Fibroblast of pulmonary artery (primary cell): Measurements from ENCODE around the gene ATOH8.

Experiments
- DNase-seq: peaks from one replicate; pipeline ENCODE4 v3.0.0-alpha.2; 2010; ENCODE audit warnings: low read depth
- H3K4me3 ChIP-seq: replicated peaks from 2 replicates; pipeline ENCODE4 v1.5.1; 2011; ENCODE audit warnings: low read depth, mild to moderate bottlenecking, control low read depth, low read length, moderate library complexity
- TF ChIP-seq, protein P1 (sequence below): IDR thresholded peaks from 2 replicates; pipeline ENCODE4 v1.5.1; 2011; ENCODE audit warnings: mild to moderate bottlenecking, control low read depth, low read length, inconsistent platforms; ENCODE audit errors: missing control alignments

ATOH8 gene

DNA sequence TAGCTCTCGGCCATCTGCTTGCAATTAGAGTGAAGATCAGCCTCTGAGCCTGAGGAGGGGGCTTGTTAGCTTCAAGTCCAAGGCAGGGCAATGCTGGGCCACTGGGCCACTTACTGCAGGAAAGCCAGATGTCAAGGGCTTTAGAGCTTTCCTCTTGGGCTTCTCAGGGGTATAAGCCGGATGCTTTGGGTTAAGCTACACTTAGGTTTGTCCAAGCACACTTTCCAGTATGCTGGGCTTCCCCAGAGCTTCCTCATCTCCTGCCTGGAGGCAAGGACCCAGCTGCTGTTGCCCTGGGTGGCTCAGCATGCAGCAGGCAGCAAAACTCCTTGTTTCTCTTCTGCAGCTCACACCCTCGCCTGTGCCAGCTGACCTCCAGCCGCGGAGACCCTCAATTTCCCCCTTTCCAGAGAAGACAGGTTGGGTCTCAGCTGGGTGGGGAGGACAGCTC lies 29.0 kb upstream of the ATOH8 start:
- H3K4me3 ChIP-seq, result no peak overlapping the region
- no peak for DNase-seq
- TF ChIP-seq, protein P1, sequence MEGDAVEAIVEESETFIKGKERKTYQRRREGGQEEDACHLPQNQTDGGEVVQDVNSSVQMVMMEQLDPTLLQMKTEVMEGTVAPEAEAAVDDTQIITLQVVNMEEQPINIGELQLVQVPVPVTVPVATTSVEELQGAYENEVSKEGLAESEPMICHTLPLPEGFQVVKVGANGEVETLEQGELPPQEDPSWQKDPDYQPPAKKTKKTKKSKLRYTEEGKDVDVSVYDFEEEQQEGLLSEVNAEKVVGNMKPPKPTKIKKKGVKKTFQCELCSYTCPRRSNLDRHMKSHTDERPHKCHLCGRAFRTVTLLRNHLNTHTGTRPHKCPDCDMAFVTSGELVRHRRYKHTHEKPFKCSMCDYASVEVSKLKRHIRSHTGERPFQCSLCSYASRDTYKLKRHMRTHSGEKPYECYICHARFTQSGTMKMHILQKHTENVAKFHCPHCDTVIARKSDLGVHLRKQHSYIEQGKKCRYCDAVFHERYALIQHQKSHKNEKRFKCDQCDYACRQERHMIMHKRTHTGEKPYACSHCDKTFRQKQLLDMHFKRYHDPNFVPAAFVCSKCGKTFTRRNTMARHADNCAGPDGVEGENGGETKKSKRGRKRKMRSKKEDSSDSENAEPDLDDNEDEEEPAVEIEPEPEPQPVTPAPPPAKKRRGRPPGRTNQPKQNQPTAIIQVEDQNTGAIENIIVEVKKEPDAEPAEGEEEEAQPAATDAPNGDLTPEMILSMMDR, result no peak

DNA sequence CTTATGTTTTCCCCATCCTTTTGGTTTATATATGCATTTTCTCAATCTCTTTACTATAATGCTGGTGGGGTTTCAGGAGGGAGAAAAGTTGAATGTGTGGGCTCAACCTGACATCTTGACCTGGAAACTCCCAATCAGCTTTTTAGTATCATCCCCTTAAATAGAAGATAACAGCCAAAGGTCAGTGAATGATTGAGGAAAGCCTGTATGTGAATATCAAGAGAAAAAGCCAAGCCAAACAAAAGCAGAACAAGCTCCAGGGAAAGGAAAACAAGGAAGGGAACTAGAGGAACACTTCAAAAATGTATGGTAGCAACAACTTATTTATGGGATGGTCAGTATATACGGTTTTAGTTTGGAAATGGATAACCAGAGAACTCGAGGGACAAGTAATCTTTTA lies 28.3 kb upstream of the ATOH8 start:
- DNase-seq, result no peak
- TF ChIP-seq, protein P1, result no peak
- H3K4me3 ChIP-seq, result no peak overlapping the region

DNA sequence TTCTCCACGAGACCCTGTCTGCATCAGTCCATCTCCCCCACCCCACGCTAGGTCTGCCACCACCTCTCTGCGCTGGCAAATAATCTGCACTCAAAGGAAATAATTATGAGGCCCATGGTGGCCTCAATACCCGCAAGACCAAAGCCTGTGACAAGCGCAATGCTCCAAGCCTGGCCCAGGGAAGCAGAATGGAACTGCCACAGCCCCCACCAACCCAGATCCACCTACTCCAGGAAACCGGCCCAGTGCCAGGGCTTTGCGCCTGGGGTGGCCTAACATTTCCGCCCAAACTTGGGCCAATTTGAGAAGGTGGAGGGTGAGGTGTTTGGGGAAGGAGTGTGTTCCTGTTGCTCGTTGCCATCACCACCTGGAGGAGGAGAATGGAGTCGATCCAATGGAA lies 26.0 kb upstream of the ATOH8 start:
- TF ChIP-seq, protein P1, result no peak
- H3K4me3 ChIP-seq, result no peak overlapping the region
- no peak for DNase-seq

DNA sequence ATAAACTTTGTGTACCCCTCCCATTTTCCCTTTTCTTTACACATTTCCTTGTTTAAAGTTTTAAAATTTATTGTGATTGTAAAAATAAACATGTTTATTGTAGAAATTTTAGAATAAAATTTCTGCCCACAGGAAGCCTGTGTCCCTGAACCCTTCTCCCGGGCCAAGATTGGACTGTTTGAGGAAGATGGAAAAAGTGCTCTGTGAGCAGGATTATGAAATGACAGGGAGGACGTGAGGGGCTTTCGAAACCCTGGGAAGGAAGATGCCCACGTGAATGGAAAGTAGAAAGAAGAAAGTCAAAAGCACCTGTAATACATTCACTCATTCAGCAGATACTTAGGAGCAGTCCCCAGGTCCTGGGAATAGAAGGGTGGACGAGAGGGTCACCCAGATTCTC lies 25.4 kb upstream of the ATOH8 start:
- H3K4me3 ChIP-seq, result no peak overlapping the region
- TF ChIP-seq, protein P1, result no peak
- no peak for DNase-seq

DNA sequence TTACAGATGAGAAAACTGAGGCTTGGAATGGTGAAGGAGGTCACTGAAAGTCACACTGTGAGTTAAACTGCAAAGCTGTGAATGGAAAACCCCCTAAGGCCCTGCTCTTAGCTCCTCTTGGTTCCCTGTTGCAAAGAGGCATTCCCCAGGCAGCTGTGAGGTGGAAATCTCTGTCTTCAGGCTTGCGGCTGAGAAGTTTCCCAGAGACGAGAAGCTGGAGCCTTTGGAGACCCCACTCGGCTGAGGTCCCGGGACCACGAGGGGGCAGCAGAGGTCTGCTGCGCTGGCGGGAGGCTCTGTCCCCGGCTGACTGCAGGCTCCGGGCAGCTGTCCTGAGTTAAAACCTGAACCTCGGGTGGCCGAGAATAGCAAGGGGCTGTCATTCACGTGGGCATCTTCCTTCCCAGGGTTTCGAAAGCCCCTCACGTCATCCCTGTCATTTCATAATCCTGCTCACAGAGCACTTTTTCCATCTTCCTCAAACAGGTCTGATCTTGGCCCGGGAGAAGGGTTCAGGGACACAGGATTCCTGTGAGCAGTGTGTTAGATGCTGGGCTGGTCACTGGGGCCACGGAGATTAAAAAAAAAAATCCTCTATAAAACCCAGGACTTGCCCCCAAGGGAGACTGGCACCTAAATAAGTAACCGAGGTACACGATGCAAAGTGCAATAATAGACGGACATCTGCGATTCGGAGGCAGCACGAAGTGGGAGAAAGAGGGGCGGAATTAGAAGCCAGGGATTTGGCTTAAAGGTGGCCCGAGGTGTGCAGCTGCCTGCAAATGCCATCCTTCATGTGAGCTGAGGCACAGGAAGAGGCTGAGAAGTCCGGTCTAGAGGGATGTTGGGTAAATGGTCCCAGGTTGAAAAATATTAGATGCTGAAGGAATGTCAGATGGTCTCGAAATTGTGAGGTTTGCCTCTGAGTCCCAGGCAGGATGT lies 24.6 kb upstream of the ATOH8 start:
- TF ChIP-seq, protein P1, result peak; percentile 98
- H3K4me3 ChIP-seq, result no peak overlapping the region
- peak; percentile 89 for DNase-seq

DNA sequence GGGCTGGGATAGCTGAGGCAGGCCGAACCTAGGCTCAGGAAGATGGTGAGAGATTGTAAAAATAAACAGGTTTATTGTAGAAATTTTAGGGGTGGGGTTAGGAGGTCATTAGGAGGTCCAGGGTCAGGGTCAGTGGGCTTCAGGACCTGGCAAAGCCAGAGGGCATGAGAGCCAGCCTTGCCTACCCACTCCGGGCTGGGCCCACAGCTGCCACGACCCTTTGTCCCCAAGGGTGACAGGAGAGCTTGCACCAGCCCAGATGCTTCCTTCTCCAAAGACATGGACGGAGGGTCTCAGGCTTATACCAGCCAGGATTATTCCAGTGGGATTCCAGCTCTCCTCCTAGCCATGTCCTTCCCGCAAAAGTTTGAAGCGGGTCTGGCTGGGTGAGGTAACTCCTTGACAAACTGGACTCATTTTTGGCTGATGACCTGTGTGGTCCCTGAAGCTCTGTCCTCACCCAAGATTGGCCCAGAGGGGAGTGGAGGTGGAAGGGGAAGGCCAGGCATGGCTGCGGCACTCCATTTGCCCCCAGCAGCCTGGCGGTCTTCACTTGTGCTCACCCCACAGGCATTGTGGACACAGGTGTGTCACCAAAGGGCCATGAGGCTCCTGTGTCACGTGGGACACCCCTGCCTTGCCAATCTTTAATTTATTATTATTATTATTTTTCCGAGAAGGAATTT lies 23.8 kb upstream of the ATOH8 start:
- TF ChIP-seq, protein P1, result no peak
- no peak overlapping the region for H3K4me3 ChIP-seq
- no peak for DNase-seq
